Activated B cell treated with CpG ODN at 0.5 μM for 24 hours (primary cell): ENCODE measurements around the gene DAPL1. TPM values are rescaled to one million over a fixed set of nuclear protein-coding genes. Genes with fewer than 3 reads are reported as not detected.
"Not testable (repeated sequence)": the region's sequence is repeated elsewhere in the genome, so short reads cannot be mapped to it uniquely, and the experiment has no call there.

Experiments used
- ATAC-seq: fragments of 200-7000 bp; cut with Tn5 transposase; one replicate; pipeline ENCODE4 v1.10.0; 2021; ENCODE audit warnings: low read depth, mild to moderate bottlenecking, moderate library complexity
- CTCF ChIA-PET: fragments of 350-600 bp; sonication (Branson Sonifier 250); formaldehyde crosslinking; loops from one replicate; lab custom pipeline; 2021; ENCODE audit warnings: antibody characterized with exemption; lab: Charles Lee
- POLR2A ChIA-PET: fragments of 350-600 bp; sonication (Branson Sonifier 250); formaldehyde crosslinking; loops from one replicate; lab custom pipeline; 2021; ENCODE audit warnings: antibody characterized with exemption; lab: Charles Lee
- DNase-seq: peaks from one replicate; pipeline ENCODE4 v3.0.0; 2022
- H3K27ac Mint-ChIP-seq: one replicate; pipeline ENCODE4 v1.8.0; 2020; ENCODE audit warnings: mixed read lengths
- H3K27me3 Mint-ChIP-seq: one replicate; pipeline ENCODE4 v1.8.0; 2021; ENCODE audit warnings: mixed read lengths
- H3K36me3 Mint-ChIP-seq: one replicate; pipeline ENCODE4 v1.8.0; 2021; ENCODE audit warnings: low read depth, mixed read lengths
- H3K4me1 Mint-ChIP-seq: one replicate; pipeline ENCODE4 v1.8.0; 2021; ENCODE audit warnings: mixed read lengths
- H3K4me3 Mint-ChIP-seq: one replicate; pipeline ENCODE4 v1.8.0; 2020; ENCODE audit warnings: mild to moderate bottlenecking, mixed read lengths
- H3K9me3 Mint-ChIP-seq: one replicate; pipeline ENCODE4 v1.8.0; 2020; ENCODE audit warnings: mixed read lengths
- intact Hi-C: fragments of 100-400 bp; cut with micrococcal nuclease; formaldehyde crosslinking; loops from one replicate; pipeline ENCODE4 v1.15.1; 2024
- total RNA-seq: library from RNA; stranded (reverse); gene quantifications from 2 replicates; pipeline ENCODE4 v1.2.3, GENCODE V29; 2022
- TF ChIP-seq, protein P1 (sequence below): fragments of 200-600 bp; IDR thresholded peaks from one replicate; pipeline ENCODE4 v1.8.0; 2022; ENCODE audit warnings: antibody characterized with exemption, mild to moderate bottlenecking

The DAPL1 gene
- total RNA-seq, 1 donor from 2014 or later = not detected

DNA sequence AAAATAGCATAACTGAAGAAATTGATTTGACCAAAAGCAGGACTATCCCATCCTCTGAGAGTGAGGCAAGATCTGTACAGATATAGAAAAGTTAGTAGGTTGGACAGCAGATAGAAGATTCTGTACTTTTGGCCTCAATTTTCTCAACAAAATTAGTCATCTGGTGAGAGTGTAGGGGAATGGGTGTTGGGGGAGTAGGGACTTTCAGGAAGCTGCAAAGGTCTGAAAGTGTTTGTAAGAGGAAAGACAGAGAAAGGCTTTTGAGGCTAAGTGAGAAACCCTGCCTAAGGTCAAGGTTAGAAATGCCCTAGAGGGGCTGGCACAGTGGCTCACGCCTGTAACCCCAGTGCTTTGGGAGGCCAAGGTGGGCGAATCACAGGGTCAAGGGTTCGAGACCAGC, 40.3 kb downstream of the DAPL1 start:
- intact Hi-C loops = no loop called here
- POLR2A ChIA-PET = no interaction called here
- TF ChIP-seq, protein P1, sequence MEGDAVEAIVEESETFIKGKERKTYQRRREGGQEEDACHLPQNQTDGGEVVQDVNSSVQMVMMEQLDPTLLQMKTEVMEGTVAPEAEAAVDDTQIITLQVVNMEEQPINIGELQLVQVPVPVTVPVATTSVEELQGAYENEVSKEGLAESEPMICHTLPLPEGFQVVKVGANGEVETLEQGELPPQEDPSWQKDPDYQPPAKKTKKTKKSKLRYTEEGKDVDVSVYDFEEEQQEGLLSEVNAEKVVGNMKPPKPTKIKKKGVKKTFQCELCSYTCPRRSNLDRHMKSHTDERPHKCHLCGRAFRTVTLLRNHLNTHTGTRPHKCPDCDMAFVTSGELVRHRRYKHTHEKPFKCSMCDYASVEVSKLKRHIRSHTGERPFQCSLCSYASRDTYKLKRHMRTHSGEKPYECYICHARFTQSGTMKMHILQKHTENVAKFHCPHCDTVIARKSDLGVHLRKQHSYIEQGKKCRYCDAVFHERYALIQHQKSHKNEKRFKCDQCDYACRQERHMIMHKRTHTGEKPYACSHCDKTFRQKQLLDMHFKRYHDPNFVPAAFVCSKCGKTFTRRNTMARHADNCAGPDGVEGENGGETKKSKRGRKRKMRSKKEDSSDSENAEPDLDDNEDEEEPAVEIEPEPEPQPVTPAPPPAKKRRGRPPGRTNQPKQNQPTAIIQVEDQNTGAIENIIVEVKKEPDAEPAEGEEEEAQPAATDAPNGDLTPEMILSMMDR = no peak
- Mint-ChIP-seq H3K27me3 (no peaks in the 10 kb centered on the region), H3K9me3 (no peaks in the 10 kb centered on the region), H3K27ac (no peak overlapping the region), H3K4me3 (no peak overlapping the region), H3K4me1 (no peaks in the 10 kb centered on the region), H3K36me3 (no peaks in the 10 kb centered on the region)
- CTCF ChIA-PET = no interaction called here
- DNase-seq (no peak), ATAC-seq (no peak)

DNA sequence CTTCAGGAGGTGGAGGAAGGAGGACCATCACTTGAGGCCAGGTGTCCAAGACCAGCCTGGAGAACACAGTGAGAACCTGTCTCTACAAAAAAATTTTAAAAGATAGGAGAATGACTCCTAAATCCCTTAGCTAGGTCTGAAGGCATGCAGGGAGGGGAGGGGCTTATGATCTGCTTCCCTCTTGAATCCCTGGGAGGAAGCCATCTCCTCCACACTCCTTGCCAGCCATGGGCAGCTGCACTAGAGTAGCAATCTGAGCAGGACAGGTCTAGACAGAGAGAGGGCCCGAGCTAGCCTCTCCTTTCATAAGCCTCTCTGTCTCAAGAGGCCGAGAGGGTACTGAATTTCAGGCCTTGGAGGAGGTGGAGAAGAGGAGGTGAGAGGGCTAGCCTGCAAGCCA, 42.5 kb downstream of the DAPL1 start:
- intact Hi-C loops = no loop called here
- no peak for ATAC-seq
- Mint-ChIP-seq H3K27ac (no peak overlapping the region), H3K27me3 (no peaks in the 10 kb centered on the region), H3K4me3 (no peak overlapping the region), H3K4me1 (no peaks in the 10 kb centered on the region), H3K36me3 (no peaks in the 10 kb centered on the region), H3K9me3 (no peaks in the 10 kb centered on the region)
- no peak for DNase-seq
- TF ChIP-seq, protein P1 = no peak
- ChIA-PET CTCF (no interaction called here), POLR2A (no interaction called here)

DNA sequence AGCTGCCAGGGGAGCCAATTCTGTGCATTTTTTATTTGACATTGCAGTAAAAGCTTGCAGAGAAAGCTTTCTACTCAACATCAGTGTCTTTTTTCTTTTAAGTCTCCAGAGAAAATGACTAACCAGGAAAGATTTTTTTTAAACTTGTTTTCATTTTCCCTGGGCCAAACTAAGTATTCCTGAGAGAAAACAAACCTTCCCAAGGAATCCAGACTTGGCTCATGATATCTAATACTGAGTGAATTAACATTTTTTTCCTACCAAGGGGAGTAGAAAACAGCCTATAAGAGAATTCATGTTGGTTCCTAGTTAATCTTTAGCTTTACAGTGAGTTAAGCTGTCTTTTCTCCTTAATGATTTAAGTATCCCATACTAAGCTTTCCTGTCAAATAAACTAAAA, 46.7 kb downstream of the DAPL1 start:
- CTCF ChIA-PET = no interaction called here
- no peaks in the 10 kb centered on the region for H3K9me3 Mint-ChIP-seq
- no peak overlapping the region for H3K27ac Mint-ChIP-seq
- H3K4me1 Mint-ChIP-seq = no peaks in the 10 kb centered on the region
- TF ChIP-seq, protein P1 = no peak
- intact Hi-C loops = no loop called here
- POLR2A ChIA-PET = no interaction called here
- H3K27me3 Mint-ChIP-seq = peaks cover 3% of the 10 kb centered on the region
- no peaks in the 10 kb centered on the region for H3K36me3 Mint-ChIP-seq
- ATAC-seq = no peak
- no peak overlapping the region for H3K4me3 Mint-ChIP-seq
- DNase-seq = no peak

DNA sequence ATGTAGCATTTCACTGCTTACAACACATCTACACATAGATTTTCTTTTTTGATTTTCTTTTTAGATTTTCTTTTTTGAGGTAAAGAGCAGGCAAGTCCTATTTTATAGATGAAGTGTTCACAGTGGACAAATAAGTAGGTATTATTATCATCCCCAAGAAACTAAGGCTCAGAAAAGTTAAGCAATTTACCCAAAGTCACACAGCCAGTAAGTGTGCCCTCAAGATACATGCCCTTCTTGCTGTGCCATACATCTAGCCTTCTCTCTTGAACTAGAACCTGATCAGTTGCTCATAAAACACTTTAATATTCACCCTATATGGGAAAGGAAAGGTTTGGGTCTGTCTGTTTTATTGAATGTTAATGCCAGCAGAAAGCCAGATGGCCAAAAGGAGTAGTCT, 50.3 kb downstream of the DAPL1 start:
- no peak for ATAC-seq
- CTCF ChIA-PET = no interaction called here
- TF ChIP-seq, protein P1 = no peak
- H3K27me3 Mint-ChIP-seq = peaks cover 3% of the 10 kb centered on the region
- H3K4me3 Mint-ChIP-seq = no peak overlapping the region
- no peak for DNase-seq
- H3K9me3 Mint-ChIP-seq = no peaks in the 10 kb centered on the region
- POLR2A ChIA-PET = no interaction called here
- H3K27ac Mint-ChIP-seq = no peak overlapping the region
- no peaks in the 10 kb centered on the region for H3K4me1 Mint-ChIP-seq
- intact Hi-C loops = no loop called here
- H3K36me3 Mint-ChIP-seq = no peaks in the 10 kb centered on the region

DNA sequence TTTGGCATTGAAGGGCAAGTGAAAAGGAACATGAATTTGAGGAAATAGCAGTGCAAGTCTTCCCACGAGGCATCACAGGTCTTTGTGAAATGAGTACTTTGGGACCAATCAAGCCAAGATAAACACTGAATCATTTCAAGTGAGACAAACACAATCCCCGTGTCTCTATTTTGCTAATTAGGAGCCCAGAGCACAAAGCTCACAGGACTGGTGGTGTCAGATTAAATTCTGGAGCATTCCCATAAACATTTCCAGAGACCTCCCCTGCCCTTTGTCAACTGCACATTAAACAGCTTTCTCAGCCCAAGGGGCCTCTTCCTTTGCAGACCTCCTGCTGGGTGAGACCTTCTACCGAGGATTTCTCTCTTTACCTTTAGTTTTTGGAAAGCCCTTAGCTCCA, 50.7 kb downstream of the DAPL1 start:
- Mint-ChIP-seq H3K27ac (no peak overlapping the region), H3K4me3 (no peak overlapping the region), H3K4me1 (no peaks in the 10 kb centered on the region), H3K9me3 (no peaks in the 10 kb centered on the region), H3K27me3 (peaks cover 3% of the 10 kb centered on the region), H3K36me3 (no peaks in the 10 kb centered on the region)
- POLR2A ChIA-PET = no interaction called here
- TF ChIP-seq, protein P1 = no peak
- ATAC-seq = no peak
- intact Hi-C loops = no loop called here
- no peak for DNase-seq
- CTCF ChIA-PET = no interaction called here

DNA sequence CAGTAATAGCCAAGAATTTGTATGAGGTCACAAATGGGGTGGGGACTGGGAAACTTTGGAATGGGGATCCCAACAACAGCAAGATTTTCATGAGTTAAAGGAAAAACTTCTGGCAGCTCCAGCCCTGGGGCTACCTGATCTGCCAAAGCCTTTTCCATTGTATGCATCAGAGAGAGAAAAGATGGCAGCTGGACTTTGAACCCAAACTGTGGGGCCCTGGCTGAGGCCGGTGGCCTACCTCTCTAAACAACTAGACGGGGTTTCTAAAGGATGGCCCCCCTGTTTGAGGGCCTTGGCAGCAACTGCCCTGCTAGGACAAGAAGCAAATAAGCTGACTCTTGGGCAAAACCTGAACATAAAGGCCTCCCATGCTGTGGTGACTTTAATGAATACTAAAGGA, 52.4 kb downstream of the DAPL1 start:
- POLR2A ChIA-PET, H3K36me3 Mint-ChIP-seq, H3K4me3 Mint-ChIP-seq, DNase-seq, ATAC-seq, H3K27me3 Mint-ChIP-seq, H3K9me3 Mint-ChIP-seq, H3K27ac Mint-ChIP-seq, CTCF ChIA-PET, H3K4me1 Mint-ChIP-seq, intact Hi-C loops: not testable (repeated sequence)

DNA sequence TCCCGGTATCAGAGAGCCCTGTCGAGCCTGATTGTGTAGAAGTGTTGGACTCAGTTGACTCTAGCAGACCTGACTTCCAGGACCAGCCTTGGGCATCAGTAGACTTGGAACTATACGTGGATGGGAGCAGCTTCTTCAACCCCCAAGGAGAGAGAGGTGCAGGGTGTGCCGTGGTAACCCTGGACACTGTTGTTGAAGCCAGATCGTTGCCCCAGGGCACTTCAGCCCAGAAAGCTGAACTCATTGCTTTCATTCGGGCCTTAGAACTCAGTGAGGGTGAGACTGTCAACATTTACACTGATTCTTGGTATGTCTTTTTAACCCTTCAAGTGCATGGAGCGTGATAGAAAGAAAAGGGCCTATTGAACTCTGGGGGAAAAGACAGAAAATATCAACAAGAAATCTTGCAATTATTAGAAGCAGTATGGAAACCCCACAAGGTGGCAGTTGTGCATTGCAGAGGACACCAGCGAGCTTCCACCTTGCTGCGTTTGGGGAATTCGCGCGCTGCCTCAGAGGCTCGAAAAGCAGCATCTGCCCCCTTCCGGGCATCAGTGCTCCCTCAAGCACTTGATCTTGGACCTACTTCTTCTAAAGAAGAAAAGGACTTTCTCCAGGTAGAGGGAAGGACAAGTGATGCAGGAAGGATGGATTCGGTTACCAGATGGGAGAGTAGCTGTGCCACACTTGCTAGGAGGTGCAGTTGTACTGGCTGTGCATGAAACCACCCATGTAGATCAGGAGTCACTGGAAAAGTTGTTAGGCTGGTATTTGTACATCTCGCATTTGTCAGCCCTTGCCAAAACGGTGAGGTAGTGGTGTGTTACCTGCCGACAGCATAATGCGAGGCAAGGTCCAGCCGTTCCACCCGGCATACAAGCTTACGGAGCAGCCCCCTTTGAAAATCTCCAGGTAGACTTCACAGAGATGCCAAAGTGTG, 53.2 kb downstream of the DAPL1 start:
- H3K27me3 Mint-ChIP-seq, intact Hi-C loops, CTCF ChIA-PET, ATAC-seq, H3K36me3 Mint-ChIP-seq, DNase-seq, POLR2A ChIA-PET, H3K4me3 Mint-ChIP-seq, H3K27ac Mint-ChIP-seq, H3K9me3 Mint-ChIP-seq, H3K4me1 Mint-ChIP-seq: not testable (repeated sequence)

DNA sequence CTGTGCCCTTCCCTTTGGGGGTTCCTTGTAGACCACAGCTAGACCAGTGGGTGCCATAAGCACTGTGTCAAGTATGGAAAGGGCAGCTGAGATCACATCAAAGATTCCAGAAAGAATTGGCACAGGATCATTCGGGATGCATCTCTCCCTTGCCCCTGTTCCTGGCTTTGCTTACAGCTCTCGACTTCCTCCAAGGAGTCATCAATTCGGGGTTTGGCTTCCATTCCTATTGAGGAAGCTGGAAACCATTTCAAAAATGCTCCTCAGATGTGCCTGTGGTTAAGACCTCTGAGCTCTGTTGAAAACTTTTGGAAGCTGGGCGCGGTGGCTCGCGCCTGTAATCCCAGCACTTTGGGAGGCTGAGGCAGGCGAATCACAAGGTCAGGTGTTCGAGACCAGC, 65.1 kb downstream of the DAPL1 start:
- H3K4me3 Mint-ChIP-seq, ATAC-seq, H3K4me1 Mint-ChIP-seq, H3K9me3 Mint-ChIP-seq, H3K27ac Mint-ChIP-seq, H3K36me3 Mint-ChIP-seq, POLR2A ChIA-PET, H3K27me3 Mint-ChIP-seq, CTCF ChIA-PET, intact Hi-C loops, DNase-seq: not testable (repeated sequence)
